GM19328 (cell line): ENCODE measurements around the gene NKX1-1.
"Not testable (repeated sequence)": the region's sequence is repeated elsewhere in the genome, so short reads cannot be mapped to it uniquely, and the experiment has no call there.

Experiments used
- ATAC-seq: cut with Tn5 transposase; IDR thresholded peaks from one replicate; pipeline ENCODE4 v1.9.1; 2021; ENCODE audit warnings: mild to moderate bottlenecking, moderate library complexity; ENCODE audit not compliant: unreplicated experiment

The NKX1-1 gene

DNA sequence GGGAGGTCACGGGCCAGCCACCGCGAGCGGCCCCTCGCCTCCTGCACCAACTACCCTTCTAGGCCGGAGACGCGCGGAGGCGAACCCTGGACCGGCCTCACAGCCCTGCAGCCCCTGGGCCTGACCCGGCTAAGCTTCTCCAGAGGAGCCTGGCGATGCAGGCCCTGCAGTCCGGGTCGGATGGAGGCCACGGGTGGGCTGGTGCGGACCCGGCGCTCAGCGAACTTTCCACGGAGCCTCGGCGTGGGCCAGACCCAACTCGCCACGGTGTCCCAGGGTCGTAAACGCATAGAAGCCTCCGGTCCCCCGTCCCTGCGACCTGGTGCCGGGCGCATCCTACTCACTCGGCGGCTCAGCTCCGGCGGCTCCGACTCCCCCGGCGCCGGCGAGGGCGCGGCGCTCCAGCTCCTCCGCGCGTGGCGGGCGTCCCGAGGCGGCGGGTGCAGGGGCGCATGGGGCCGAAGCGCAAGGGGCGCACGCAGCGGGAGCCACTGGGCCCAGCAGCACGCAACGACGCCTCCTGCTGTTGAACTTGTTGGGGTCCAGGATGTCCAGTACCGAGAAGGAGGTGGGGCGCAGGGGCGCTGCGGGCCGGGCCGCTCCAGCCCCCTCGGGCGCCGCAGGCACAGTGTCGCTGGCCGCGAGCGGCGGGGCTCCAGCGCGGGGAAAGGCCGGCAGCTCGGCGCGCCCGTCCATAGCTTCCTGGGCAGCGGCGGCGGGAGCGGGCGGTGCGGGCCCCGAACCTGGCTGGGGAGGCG, 427 bp downstream of the NKX1-1 start:
- no peak for ATAC-seq

DNA sequence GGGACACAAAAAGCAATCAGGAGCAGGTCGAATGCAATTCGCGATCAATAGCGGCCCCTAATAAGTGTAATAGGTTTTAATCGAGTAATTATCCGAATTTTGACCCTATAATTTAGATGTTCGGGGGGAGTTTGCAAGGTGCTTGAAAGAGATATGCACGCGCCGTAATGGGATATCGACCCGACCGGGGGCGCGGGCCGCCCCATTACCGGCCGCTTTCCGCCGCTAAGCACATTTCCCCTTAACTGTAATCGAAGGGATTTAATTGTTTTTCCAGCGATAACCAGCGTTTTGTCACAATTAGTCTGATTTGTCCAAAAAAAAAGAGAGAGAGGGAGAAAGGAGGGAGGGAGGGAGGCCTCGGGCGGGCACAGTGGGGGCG, 997 bp downstream of the NKX1-1 start:
- no peak for ATAC-seq

DNA sequence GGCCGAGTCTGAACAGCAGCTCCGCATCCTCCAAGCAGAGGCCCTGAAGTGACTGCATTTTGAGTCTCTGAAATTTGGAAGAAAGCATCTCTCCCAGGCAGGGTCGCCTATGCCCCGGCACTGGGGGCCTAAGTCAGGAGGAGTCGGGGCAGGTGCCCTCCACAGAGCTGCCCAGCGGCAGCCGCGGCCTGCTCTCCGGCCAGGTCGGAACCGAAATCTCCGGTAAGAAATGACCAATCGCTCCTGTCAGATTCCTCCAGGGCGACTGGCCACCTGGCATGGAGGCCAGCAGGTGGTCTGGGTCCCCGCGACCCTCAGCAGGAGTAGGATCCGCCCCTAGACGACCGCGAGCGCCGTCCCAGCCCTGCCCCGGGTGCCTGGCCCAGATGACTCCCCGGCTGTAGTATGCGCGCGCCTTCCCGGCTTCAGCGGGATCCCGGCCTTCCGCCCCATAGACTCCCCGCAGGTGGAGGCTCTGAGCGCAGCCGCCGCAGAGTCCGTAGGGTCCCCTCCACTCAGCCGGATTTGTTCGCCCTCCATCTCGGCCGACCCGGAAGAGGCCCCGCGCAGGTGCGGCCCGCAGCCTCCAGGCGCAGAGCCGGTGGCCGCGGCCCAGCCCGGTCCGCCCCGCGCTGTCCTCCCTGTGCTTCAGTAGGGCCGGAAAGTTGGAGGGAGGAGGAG, 1.5 kb downstream of the NKX1-1 start:
- no peak for ATAC-seq

DNA sequence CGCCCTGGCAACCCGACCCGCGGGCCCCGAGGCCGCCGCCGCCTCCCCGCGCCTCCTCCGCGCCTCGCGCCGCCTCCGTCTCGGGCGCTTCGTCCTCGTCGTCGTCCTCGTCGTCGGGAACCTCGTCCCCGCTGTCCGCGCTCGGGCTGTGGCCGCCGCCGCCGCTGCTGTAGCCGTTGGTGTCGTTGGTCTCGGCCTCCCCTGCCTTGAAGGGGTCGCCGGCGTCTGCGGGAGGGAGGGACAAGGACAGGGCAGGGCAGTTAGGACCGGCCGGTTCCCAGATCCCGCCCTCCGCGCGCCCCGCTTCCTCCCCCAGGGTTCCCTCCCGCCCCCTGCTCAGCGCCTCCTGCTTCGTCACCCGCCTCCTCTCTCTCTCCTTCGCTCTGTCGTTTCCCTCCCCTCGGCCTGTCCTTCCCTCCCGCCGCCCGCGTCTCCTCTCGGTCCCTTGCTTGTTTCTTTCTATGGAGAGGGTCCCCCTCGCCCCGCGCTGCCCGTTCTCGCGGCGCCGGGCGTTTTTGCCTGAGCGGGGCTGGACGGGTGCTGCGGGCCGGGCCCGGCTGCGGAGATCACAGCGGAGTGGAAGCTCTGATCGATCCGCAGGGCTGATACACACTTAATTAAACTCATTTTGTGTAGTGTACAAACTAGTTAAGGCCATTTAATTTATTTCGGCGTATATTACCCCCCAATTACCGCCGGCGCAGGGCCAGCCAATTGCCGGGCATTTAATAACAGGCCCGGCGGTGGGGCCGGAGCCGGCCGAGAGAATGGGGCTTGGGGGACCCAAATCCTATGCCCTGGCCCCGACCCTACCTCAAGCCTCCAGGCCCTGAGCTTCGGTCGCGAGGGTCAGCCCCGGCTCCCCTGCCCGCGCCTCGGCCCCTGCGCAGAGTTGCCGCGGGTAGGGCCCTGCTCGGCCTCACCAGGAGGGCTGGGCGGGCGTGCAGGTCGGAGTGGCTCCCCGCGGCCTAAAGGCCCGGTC, 2.4 kb downstream of the NKX1-1 start:
- ATAC-seq = no peak

DNA sequence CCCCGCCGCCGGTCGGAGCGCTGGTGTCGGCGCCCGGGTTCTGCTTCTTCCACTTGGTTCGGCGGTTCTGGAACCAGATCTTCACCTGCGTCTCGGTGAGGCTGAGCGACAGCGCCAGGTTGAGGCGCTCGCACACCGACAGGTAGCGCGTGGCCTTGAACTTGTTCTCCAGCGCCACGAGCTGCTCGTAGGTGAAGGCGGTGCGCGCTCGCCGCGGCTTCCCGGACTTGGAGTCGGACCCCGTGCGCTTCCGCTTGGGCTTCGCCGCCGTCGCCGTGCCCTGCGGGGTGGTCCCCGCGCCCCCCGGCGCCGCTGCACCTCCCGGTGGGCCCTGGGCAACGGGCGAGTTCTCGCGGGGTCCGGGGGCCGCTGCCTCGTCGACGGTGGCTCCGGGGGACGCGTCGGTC, 3.1 kb downstream of the NKX1-1 start:
- no peak for ATAC-seq

DNA sequence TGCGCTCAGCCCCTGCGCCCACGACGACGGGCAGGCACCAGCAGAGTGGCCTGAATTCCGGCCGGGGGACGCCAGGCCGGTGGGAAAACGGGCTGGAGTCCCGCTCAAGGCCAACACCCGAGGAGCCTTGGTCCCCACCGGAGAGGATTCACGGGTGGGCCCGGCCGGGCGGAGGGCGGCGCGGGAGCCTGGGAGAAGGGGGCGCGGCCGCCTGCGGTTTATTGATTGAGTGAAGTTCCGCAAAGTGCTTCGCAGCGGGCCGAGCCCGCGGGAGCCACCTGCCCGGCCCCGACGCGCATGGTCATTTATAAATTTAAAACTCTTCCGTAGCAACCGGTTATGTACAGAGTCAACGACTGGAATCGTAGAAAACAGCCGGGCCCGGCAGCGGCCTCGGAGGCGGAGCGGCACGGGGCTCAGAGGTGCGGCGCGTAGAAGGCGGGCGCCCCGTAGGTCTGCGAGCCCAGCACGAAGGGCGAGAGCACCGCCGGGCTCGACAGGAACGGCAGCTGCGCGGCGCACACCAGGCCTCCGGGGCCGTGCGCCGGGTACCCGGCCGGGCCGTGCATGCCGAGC, 3.6 kb downstream of the NKX1-1 start:
- ATAC-seq = no peak

DNA sequence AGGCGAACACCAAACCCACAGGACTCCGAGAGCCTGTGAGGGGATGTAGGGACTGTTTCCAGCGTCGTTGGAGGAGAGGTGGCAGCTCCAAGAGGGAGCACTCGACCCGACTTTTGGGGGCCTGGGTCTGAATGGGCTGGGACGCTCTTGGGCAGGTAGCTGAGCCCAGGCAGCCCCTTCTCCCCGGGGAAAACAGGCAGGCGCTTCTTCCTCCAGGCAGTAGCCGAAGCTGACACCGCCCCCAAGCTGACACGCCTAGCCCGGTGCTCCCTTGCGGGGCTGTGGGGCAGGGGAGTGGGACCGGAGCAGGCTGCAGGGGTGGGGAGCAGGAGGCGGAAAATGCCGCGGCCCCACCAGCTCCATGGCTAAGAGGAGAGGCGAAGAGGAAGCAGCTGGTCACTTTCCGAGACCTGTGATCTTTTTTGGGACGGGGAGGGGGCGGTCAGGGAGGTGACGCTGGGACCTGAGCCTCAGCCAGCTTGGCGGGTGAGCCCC, 4.2 kb downstream of the NKX1-1 start:
- no peak for ATAC-seq

DNA sequence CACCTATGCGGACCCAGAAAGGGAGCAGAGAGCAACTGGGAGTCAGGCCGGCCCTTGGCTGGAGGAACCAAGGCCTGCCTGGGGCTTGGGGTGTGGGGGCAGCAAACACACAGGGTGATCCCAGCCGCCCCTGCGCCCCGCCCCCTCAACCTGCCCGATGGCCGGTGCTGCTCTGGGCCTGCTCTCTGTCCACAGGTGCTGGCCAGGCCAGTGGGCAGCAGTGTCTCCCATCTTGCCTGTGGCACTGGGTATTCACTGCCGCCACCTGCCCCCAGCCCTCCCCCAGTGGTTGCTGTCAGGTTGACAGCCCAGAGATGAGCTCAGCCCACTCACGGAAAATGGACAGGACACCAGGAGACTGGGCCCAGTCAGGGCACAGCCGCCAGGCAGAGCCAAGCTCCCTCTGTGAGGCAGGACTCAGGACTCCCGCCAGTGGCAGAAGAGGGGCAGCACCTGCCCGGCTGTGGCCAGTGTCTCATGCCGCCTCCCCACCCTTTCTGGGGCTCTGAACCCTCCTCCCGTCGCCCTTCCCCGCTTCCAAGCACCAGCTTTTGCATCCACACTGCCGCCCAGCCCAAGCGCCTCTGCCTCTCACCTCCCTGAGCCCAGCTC, 4.7 kb downstream of the NKX1-1 start:
- no peak for ATAC-seq

DNA sequence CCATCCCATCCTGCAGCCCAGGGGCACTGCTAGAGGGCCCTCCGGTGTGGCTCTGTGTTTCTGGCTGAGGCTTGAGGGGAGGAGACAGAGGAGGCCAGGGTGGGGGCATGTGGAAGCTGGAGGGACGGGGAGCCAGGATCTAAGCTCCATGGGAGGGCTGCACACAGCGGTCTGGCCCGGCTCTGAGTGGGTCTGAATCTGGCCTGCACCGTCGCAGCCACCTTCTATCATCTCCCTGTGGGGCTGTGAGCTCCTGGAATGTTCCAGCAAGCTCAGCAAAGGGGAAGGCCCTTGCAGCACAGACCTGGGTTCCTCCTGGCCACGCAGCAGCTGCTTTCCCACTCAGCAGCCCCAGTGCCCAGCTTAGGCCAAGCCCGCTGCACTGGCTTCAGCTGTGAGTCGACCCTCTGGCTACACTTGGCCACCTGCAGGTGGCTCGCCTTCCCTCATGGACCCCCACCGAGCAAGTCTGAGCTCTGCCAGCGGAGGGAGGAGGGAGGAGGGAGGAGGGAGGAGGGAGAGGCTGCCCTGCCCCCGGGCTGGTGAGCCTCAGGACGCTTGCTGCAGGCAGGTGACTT, 5.3 kb downstream of the NKX1-1 start:
- no peak for ATAC-seq

DNA sequence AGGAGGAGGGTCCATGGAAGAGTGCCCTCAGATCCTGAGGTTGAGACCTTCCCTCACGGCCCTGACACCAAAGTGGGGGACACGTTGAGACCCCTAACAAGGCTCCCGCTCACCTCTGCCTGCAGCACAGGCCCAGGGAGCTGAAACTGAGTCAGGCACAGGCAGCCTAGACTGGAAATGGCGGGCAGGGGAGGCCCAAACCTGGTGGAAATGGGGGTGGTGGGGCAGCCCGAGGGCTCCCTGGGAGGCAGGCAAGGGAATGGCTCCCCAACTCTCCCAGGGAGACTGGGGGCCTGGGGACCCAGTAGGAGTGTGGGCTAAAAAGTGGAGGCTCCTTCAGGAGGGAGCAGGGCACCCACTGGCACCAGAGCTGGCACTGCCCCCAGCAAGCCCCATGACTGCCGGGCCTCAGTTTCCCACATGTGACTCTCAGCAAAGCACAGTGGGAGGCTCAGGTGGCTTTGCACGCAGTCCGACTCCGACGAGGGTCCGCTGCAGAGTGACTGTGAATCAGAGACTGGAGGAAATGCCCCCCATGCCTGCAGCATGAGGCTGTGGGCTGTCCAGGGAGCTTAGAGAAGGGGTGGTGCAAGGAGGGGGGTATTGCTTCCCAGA, 5.9 kb downstream of the NKX1-1 start:
- ATAC-seq = no peak

DNA sequence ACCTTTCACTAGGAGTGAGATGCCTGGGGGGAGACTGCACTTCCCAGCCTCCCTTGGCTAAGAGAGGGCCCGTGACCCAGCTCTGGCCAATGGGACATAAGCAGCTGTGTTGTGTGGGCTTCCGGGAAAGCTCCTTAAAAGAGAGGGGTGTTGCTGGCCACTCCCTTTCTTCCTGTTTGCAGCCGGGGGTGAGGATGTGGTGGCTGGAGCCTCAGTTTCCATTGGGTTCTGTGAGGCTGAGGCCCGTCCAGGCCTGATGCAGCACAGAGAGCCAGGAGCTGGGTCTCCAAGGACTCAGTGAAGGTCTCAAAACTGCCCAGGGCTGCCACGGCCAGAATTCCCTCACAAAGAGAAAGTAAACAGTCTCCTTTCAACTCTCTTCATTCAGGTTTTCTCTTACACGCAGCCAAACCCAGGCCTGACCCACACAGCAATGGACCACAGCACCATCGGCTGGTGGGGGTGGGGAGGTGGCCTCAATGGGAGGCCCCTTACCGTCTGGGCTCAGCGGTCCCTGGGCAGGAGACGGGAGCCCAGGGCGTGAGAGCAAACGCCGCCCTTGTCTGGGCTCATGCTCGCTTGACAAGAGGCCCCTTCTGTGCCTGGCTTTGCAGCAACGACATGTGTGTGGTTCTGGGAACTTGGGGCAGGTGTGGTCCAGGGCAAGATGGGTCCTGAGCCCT, 6.6 kb downstream of the NKX1-1 start:
- ATAC-seq = no peak

DNA sequence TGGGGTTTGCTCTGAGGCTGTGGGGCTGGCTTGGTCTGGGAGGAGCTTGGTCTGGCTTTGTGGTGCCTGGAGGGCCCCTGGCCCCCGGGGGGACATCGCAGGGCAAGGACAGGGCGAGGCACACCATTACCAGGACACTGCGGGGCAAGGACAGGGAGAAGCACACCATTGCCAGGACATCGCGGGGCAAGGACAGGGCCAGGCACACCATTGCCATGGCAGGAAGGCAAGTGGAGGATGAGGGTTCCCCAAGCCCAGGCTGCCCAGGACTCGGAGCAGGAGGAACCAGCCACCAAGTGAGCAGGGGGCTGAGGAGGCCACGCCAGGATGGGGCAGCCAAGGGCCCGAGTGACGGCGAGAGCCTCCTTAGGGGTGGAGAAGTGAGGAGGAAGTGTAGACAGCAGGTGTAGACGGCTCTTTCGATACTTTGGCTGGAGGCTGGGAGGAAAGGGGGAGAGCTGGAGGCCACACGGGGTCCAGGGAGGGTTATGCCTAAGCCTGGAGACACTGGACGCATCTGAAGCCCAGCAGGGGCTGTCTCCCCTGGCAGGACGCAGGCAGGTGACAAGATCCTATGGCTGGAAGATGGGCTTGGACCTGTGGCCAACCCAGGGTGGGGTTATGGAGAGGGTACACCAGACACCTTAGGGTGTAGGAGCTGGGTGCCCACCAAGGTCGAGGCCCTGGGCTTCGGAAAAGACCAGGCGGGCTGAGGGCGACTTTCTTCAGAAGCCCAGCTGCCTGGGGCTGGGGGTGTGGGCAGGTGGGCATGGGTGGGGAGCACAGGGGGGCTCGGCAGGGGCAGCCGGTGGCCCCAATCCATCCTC, 7.3 kb downstream of the NKX1-1 start:
- no peak for ATAC-seq

DNA sequence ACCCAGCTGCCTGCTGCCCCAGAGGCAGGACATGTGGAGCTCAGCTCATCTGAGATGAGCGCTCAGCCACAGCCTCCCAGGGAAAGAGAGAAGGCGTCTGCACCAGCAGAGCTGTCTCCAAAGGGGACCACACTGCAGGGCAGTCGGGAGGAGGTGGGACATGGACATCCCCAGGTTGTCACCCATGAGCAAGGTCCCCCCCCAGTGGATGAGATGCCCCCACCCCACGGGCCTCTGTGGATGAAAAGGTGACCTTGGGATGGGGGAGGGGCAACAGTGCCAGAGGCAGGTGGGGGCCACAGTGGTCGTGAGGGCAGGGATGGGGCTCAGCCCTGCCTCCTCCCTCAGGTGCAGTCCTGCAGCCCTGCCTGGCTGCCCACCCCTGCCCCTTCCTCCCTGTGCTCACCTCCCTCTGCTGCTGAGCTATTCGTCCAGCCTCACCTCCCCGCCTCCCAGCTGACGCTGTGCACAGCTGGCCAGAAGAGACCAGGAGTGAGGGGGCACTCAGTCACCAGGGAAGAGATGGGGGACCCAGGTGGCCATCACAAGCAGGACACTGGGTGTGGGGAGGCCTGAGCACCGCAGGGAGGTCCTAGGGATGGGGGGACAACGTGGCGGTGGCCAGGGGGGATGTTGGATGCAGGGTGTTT, 9.3 kb downstream of the NKX1-1 start:
- ATAC-seq = no peak

DNA sequence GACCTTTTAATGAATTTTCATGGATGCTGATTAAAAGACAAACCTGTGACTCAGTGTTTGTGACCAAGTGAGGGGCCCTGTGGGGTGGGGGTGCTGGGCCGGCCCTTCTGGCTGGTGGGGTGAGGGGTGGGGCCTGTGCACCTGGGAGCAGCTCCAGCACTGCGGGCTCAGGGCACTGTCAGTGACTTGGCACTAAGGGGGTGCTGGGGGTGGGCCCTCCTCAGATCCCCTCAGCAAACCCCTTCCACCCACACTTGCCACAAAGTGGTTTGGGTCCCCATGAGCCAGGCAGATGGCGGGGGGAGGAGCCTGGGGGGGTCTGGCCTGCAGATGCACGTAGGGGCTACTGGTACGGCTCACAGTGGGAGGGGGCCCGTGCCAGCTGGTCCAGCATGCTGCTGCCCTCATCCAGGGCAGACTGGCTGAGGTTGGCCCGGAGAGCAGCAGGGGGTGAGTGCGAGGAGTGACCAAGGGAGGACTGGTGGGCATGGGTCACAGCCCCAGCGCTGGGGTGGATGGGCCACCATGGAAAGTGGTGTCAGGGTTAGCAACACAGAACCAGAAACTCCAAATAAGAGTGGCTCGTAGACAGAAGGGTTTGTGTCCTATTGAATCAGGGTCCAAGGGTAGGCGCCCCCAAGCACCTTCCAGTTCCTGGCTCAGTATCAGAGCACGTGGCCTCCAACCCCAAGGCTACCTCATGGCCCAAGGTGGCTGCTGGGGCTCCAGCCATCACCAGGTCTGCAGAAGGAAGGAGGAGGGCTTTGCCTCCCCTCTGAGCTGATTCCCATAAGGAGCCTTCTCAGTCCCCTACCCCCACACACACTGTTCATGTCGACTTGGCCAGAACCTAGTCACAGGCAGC, 10.1 kb downstream of the NKX1-1 start:
- ATAC-seq = no peak

DNA sequence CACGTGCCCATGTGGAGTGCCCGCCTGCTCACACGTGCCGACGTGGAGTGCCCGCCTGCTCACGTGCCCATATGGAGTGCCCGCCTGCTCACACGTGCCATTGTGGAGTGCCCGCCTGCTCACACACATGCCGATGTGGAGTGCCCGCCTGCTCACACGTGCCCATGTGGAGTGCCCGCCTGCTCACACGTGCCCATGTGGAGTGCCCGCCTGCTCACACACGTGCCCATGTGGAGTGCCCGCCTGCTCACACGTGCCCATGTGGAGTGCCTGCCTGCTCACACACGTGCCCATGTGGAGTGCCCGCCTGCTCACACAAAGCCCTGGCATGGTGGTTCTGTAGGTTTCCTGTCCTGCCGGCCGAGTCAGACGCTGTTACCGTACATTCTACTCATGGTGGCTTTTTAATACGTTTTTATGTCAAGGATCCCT, 10.8 kb downstream of the NKX1-1 start:
- not testable (repeated sequence) for ATAC-seq

DNA sequence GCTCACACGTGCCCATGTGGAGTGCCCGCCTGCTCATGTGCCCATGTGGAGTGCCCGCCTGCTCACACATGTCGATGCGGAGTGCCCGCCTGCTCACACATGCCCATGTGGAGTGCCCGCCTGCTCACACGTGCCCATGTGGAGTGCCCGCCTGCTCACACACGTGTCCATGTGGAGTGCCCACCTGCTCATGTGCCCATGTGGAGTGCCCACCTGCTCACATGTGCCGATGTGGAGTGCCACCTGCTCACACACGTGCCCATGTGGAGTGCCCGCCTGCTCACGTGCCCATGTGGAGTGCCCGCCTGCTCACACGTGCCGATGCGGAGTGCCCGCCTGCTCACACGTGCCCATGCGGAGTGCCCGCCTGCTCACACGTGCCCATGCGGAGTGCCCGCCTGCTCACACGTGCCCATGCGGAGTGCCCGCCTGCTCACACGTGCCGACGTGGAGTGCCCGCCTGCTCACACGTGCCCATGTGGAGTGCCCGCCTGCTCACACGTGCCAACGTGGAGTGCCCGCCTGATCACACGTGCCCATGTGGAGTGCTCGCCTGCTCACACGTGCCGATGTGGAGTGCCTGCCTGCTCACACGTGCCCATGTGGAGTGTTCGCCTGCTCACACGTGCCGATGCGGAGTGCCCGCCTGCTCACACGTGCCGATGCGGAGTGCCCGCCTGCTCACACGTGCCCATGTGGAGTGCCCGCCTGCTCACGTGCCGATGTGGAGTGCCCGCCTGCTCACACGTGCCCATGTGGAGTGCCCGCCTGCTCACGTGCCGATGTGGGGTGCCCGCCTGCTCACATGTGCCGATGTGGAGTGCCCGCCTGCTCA, 11.5 kb downstream of the NKX1-1 start:
- not testable (repeated sequence) for ATAC-seq
